T1000 (cell line): Measurements from ENCODE around the gene RERE.

Experiments used
- DNase-seq: peaks from one replicate; lab custom pipeline; 2025; ENCODE audit warnings: mixed read lengths; lab: John Stamatoyannopoulos, UW

Gene RERE

DNA sequence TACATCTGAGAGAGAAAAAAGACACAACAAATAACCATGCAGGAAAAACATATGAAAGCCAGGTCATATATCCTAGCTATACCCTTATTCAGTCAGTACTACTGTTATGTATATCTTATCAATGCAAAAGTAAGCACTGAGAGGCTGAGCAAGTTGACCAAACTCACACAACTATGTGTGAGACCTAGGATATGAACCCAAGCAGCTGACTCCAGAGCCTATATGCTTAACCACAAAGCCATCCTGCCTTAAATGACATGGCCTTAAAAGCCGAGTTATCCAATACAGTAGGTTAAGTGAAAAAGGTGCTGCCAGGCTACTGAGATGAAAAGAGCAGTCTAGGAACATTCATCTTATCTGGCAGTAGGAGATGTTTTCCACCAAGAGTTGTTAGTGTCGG is 151.6 kb downstream of the RERE start:
- DNase-seq = no peak

DNA sequence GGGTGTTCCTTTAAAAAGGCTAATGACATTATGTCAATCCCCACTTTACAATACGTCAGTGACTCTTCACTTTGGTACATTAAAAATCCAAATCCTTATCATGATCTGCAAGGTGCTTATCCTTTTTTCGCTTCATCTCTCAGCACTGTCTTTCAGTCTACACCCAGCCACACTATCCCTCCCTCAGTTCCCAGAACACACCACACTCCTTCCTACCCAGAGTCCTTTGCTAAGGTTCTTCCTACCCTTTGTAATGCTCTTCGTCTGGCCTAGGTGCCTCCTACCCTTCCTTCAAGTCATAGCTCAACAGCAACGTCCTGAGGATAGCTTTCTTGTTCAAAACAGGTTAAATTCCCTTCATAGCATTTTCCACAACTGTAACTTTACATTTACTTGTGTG is 152.6 kb downstream of the RERE start:
- DNase-seq = no peak

DNA sequence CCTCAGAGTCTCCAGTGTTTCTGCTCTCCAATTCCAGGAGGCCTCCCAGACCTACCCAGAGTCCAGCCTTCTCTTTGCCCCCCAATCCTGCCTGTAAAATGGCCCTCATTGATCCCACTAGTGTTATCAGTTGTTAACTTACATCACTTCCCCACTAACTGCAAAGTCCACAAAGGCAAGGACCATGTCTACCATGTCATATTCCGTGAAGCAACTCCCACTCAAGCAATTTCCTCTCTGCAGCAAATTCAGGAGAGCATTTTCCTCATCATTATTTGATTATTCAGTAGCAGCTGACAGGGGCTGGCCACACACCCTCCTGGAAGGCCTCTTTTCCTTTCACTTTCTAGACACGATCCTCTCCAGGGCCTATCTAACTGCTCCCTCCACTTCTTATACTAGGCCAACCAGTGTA is 153.5 kb downstream of the RERE start:
- no peak for DNase-seq

DNA sequence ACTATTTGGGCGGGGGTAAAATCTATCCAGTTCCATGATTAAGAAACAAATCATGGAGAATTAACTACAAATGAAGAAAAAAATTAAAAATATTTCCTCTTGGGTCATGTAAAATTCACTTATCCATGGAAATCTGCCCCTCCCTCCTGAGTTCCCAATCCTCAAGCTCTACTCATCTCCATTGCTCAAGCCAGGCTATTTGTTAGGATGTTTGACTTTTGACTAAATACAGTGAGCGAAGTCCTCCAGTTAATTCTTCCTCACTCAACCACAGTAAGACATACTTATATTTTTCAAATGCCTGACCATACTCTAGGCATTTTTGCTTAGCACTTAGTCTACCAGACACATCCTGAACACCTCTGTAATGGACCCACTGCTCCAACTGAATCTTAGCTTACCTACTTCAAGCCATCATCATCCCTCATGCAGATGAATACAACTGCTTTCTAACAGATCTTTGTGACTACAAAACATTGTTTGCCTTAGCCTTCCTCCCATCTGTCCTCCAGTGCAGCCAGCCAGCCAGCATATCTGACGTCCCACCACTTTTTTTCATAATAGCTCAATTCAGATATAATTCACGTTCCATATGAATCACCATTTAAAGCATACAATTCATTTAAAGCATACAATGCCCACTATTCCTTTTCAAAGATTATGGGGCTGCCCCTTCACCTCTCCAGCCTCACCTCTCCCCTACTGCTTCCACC is 154.2 kb downstream of the RERE start:
- no peak for DNase-seq

DNA sequence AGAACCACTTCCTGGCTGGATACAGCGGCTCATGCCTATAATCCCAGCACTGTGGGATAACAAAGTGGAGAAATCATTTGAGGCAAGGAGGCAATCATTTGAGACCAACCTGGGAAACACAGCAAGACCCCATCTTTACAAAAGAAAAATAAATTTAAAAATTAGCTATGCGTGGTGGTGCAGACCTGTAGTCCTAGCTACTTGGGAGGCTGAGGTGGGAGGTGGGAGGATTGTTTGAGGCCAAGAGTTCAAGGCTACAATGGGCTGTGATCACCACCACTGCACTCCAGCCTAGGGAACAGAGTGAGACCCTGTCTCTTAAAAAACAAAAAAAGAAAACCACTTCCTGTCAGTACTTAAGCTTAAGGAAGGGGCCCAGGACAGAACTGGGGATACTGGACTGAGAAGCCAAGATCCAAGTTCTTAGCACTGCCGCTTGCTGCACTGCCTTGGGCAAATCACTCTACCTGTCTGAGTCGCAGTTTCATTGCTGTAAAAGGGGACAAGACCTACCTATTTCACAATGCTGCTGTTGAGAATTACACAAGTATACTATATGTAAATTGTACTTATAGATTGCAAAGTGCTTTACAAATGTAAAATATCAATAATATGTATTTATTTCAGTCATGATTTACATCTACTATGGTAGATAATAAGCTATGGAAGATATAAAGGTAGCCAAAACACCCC is 154.9 kb downstream of the RERE start:
- DNase-seq = no peak

DNA sequence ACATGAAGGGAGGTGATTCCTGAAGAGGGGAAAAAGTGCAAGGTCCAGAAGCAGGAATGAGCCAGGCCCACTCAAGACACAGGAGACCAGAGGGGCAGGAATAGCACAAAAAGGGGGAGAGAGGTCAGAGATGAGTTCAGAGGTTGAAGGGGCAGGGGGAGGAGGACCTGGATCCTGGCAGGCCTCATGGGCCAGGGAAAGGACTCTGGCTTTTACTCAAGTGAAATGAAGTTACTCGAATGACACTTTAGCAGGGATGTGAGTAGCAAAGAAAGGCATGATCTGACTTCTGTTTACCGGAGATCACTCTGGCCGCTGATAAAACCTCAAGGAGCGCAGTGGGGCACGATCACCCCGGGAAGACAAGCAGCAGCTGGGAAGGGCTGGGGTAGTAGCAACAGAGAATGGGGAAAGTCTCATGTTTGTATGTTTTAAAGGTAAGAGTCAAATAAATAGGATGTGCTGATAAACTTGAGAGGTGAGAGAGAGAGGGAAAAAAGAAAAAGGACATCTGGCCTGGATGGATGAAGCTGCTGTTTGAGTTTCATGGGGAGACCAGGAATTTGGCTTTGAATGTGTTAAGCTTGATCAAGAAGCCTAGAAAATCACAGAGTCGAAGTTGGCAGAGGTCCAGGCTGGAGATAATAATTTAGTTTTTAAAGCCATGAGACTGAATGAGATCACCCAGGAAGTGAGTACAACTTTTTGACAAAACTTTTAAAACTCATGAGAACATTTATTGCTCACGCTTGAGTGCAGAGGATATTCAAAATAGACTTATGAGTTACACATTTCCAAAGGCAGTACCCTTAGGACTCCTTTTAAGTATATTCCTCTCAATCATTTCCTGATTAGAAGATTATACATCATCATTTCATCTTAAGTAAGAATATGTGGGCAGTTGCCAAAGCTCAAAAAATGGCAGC is 156.0 kb downstream of the RERE start:
- peak; percentile 12 for DNase-seq

DNA sequence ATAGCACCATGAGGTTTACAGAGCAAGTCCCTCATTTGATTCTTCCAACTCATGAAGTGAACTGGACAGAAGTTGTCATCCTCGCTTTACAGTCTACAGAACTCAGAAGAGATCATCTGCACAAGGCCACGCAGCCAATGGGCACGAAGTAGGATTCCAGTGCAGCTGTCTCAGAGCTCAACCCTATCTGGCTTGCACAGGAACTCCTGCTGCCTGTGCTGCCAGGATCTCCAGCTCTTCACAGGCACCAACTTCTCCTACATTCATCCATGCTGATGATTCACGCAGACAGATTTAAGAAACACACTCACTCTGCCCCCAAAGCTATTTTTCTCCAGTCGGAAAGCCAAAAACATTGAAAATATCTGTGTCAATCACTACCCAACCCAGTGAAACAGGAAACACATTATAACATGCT is 157.0 kb downstream of the RERE start:
- DNase-seq = peak; percentile 34

DNA sequence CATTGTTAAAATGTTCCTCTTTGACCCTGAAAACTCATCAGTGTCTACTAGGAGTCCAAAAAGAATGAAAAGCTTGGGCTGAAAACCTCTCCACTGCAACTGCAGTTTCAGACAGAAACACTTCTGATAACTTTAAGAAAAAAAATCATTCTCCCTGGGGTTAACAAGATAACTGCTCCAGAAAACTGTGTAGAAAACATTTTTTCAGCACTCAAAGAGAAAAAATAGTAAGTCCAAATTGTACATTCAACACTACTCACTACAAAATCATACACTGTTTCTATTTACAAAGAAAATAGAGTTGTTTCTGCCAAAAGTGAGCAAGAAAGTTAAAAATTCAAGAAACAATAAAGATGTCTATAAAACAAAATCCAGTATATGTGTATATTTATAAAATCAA is 157.8 kb downstream of the RERE start:
- DNase-seq = no peak

DNA sequence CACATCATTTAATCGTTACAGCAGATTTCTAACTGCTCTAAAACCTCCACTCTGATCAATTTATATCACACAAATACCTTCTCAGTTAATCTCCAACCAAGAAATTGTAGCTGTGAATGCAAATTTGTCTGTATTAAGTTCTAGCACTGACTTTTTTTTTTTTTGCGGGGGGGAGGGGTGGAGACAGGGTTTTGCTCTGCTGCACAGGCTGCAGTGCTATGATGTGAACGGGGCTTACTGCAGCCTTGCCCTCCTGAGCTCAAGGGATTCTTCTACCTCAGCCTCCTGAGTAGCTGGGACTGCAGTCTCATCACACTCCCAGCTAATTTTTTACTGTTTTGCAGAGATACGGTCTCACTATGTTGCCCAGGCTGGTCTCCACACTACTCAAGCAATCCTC is 163.6 kb downstream of the RERE start:
- no peak for DNase-seq

DNA sequence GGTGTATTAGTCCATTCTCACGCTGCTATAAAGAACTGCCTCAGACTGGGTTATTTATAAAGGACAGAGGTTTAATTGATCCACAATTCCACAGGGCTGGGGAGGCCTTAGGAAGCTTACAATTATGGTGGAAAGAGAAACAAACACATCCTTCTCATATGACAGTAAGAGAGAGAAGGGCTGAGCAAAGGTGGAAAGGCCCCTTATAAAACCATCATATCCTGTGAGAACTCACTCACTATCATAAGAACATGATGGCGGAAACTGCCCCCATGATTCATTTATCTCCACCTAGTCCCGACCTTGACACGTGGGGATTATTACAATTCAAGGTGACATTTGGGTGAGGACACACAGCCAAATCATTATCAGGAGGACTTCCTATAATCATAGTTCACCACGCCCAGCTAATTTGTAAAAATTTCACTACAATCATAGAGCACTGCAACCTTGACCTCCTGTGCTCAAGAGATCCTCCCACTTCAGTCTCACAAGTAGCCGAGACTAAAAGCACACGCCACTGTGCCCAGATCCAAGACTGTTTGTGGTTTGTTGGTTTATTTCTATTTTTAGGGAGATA is 164.9 kb downstream of the RERE start:
- no peak for DNase-seq

DNA sequence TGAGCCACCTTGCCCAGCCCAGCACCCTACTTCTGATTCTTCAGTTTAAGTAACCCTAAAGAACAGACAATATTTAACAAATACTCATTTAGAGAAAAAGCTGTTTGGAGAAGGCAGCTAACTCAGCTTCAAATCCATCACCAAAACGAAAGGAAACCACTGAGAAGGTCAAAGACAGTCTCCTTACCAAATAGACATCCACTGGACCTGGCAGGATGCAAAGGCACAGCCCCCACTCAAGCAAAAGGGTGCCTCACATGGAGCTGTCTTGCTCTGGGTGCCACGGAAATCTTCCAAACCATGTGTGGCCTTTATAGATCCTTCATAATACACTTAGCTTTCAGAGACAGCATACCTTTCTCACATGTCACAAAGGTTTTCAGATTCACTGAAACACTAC is 165.5 kb downstream of the RERE start:
- DNase-seq = no peak

DNA sequence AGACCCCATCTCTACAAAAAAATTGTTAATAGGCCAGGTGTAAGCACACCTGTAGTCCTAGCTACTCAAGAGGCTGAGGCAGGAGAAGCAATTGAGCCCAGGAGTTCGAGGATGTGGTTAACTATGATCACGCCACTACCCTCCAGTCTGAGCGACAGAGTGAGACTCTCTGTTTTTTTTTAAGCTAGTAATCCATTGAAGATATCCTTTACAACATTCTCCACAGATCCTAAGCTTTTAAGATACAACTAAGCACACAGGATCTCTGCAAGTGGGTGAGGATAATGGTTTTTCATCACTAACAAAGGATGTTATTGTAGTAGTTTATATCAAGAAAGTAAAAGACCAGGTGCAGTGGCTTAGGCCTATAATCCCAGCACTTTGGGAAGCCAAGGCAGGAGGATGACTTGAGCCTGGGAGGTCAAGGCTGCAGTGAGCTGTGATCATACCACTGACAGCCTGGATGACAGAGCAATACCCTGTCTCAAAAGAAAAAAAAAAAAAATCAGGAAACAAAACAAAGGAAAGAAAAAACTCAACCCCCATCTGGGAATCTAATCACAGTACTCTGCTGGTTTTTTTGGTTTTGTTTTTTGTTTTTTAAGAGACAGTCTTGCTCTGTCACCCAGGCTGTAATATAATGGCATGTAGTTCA is 166.1 kb downstream of the RERE start:
- DNase-seq = no peak

DNA sequence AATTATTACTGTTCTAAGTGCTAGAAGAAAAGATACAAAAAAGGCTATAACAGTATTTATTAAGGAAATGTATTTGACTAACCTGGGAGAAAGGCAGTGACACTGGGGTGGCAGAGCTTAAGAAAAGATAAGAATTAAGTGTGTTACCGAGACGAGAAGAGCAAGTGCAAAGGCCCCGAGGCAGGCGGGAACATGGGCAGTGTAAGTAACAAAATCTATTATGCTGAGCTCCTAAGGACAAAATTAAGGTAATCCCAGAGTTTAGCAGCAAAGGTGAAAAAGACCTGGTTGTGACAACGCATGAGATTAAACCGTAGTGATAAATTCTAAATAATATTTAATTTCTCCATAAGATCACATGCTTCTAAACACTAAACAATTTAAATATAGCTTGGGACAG is 167.6 kb downstream of the RERE start:
- no peak for DNase-seq

DNA sequence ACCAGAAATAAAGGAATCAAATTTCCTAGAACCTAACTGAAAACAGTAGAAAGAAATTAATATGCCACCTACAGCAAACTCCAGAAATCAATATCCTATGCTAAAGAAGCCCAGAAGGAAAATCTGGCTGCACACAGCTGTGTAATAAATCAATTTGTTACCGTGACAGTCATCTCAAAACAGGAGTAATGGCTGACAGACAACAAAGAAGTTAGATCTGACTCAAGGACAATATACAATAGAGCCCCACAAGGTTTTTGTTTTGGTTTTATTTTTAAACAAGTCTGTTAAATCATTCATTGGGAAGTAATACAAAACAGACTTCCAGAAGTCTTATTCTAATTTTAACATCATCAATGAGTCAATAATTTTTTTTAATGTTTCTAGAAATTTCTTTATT is 168.4 kb downstream of the RERE start:
- no peak for DNase-seq

DNA sequence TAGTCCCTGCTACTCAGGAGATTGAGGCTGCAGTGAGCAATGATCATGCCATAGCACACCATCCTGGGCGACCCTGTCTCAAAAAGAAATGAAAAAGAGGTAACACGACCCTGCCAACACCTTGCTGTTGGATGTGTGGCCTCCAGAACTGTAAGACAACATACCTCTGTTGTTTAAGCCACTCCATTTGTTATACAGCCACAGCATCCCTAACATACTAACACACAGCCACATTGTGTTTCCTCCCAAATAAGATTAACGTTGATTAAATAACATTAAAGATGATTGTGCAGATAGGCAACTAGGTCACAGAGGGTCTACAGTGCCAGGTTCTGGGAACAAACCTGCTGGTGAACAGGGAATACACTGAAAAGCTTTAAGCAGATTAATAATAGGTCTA is 170.4 kb downstream of the RERE start:
- no peak for DNase-seq

DNA sequence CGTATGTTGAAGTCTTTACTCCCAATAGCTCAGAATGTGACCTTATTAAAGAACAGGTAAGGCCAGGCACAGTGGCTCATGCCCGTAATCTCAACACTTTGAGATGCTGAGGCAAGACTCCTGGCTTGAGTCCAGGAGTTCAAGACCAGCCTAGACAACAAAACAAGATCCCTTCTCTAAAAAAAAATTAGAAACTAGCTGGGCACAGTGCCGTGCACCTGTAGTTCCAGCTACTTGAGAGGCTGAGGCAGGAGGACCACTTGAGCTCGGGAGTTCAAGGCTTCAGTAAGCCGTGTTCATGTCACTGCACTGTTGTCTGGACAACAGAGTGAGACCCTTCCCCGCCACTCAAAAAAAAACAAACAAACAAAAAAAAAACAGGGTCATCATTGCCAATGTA is 171.3 kb downstream of the RERE start:
- no peak for DNase-seq

DNA sequence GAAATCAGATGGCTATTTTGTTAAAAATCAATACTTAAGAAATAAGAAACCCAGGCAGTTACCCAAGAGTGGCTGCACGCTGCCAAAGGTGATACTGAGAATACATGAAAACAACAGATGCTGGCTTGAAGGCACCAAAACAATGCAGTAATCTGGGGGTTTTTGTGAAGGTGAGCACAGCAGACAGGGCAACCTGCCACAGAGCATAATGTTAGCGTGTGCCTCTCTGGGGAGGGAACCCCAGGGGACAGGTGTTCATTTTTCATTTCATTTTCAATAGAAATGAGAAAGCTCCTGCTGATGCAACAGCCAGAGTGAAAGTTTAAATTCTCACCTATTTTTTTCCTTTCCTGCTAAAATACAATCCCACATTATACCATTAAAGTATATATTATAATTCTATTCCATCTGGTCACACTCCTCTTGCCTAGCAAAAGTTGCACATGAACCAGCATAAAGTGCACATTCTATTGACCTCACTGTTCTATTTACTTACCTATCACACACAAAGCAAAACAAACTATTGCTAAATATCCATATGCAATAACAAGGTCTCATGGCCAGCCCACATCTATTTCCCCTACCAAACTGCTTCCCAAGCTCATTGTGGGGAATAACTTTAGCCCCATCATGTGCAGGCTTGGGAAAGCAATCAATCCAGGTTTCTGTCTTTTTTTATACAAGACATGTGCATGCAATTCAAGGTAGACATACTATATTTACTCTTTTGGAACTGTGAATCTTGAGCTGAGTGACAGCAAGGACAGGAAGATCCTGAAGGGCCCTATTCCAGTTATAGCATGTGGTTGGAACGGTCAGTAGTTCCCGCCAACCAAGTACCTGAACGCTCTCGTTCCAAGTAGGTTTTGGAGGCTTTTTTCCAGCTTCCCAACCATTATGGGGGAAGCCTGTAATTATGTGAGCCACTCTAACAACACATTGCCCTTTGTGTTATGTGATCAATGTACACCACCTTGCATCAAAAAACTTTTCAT is 173.6 kb downstream of the RERE start:
- DNase-seq = no peak

DNA sequence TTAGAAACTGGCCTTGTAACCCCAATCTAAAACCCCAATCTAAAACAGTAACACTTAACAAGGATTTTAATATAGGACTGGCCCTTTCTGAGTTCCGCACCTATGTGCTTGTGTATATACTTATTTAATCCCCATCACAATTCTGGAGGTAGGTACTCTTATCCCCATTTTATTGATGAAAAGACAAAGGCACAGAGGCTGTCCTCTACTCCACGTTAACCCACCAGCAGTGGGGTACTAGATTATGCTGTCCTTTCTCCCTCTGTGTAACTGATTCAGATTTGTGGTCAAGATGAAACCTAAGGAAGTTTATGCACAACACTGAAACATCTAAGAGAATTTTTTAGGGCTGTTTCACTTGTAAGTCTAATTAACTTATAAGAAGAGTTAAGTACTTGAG is 175.3 kb downstream of the RERE start:
- no peak for DNase-seq

DNA sequence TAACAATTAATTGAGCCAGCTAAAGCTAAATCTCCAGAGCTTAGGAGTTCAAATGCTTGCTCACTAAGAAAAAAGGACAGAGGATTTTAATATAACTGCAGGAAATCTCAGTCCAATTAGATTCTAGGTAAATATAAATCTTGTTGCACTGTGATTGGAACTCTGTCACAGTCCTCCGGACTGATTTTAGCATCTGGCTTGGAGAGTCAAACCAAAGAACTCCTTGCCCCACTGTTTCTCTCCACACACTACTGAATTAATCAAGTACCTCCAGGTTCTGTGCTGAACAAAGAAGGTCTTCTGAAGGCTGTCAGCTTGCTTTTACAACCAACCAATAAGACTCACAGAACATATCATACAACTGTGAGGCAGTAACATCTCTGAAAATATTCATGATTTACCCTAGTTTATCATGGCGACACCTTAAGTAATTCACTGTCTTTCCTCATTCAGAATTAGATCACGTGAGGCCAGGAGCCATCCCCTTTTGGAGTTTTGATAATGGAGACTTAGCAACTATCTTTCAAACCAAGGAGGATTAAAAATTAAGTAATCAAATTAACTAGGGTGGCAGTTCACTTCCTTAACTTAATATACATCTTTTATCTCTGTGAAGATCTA is 176.0 kb downstream of the RERE start:
- DNase-seq = no peak

DNA sequence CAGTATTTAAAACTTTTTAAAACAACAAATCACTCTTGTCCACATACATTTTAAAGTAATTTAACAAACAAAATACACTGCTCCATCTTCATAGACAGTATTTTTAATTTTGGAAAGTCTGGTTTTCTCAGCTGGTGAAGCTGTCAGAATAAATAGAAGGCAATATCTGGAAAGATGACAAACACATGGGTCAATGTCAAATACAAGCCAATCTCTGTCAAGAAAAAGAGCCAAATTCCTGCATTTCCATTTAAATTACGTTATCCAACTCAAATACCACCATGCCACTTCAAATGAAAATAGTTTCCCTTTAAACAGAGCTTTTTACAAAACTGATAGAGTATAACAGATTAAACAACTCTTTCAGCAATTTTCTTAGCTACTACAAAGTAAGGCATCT is 176.5 kb downstream of the RERE start:
- DNase-seq = no peak
